Peyer's patch (tissue), 4 donors: ENCODE measurements around the gene MIDN.

Experiments used
- POLR2A ChIP-seq, 2 donors: fragments of 450-650 bp; IDR thresholded peaks; one replicate each; pipeline ENCODE4 v1.5.1; 2017; ENCODE audit warnings: antibody characterized with exemption in 2 of 2, mild to moderate bottlenecking in 2 of 2, moderate library complexity in 2 of 2
- TF ChIP-seq, protein P1 (sequence below), 6 experiments: fragments of 450-650 bp in 4 of 6; fragments of 200-600 bp in 2 of 6; sonication (generic) in 1 of 6; IDR thresholded peaks; one replicate each; pipeline ENCODE4 v1.5.1; 2017 to 2019; ENCODE audit warnings: antibody characterized with exemption in 6 of 6, mild to moderate bottlenecking in 3 of 6, moderate library complexity in 1 of 6

DNA sequence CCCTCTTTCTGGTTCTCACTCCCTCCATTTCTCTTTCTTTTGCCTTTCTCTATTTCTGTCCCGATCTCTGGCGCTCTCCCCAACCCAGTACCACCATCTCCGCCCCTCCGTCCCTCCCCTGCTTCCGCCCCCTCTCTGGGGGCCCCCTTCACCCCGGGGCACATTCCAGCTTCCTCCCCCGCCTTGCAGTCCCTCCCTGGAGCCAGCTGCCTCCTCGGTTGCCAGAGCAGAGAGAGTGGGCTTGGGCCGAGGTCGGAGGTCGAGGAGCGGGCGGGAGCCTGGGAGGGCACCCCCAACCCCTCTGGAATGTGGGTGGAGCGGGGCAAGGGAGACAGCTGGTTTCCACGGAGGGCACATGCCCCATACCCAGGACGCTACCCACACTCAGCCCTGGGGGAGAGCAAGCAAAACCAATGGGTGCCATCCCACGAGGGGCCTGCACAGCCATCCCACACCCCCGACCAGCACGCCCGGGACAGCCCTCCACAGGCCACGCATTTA, 14.3 kb downstream of the MIDN start:
- no peak for TF ChIP-seq POLR2A (IDR thresholded peaks at IDR 0.05)
- TF ChIP-seq, protein P1, sequence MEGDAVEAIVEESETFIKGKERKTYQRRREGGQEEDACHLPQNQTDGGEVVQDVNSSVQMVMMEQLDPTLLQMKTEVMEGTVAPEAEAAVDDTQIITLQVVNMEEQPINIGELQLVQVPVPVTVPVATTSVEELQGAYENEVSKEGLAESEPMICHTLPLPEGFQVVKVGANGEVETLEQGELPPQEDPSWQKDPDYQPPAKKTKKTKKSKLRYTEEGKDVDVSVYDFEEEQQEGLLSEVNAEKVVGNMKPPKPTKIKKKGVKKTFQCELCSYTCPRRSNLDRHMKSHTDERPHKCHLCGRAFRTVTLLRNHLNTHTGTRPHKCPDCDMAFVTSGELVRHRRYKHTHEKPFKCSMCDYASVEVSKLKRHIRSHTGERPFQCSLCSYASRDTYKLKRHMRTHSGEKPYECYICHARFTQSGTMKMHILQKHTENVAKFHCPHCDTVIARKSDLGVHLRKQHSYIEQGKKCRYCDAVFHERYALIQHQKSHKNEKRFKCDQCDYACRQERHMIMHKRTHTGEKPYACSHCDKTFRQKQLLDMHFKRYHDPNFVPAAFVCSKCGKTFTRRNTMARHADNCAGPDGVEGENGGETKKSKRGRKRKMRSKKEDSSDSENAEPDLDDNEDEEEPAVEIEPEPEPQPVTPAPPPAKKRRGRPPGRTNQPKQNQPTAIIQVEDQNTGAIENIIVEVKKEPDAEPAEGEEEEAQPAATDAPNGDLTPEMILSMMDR (IDR thresholded peaks at IDR 0.05), result no peak
